Parathyroid adenoma (tissue), 2 donors: ENCODE results near the gene PLA2G4A.
A peak's percentile ranks its signal among the peaks of the same experiment; 100 is the strongest.

Experiments used
- H2AFZ ChIP-seq: fragments of 300-600 bp; sonication (generic); one replicate; pipeline ENCODE4 v1.7.0; 2017; ENCODE audit warnings: antibody characterized with exemption, mild to moderate bottlenecking
- H3K27ac ChIP-seq: fragments of 300-600 bp; sonication (generic); one replicate; pipeline ENCODE4 v1.7.0; 2017
- H3K27me3 ChIP-seq: fragments of 300-600 bp; sonication (generic); one replicate; pipeline ENCODE4 v1.7.0; 2017; ENCODE audit warnings: low read length; ENCODE audit not compliant: control insufficient read depth, insufficient read depth
- H3K36me3 ChIP-seq: fragments of 300-600 bp; sonication (generic); one replicate; pipeline ENCODE4 v1.7.0; 2017; ENCODE audit warnings: low read length; ENCODE audit not compliant: control insufficient read depth, insufficient read depth
- H3K4me1 ChIP-seq: fragments of 300-600 bp; sonication (generic); one replicate; pipeline ENCODE4 v1.7.0; 2017; ENCODE audit warnings: control low read depth
- H3K4me2 ChIP-seq: fragments of 300-600 bp; sonication (generic); one replicate; pipeline ENCODE4 v1.7.0; 2017; ENCODE audit warnings: low read length
- H3K4me3 ChIP-seq: fragments of 300-600 bp; sonication (generic); one replicate; pipeline ENCODE4 v1.7.0; 2017; ENCODE audit warnings: low read depth, low read length
- H3K79me2 ChIP-seq: fragments of 300-600 bp; sonication (generic); one replicate; pipeline ENCODE4 v1.7.0; 2017; ENCODE audit warnings: control low read depth
- H3K9ac ChIP-seq: fragments of 300-600 bp; sonication (generic); one replicate; pipeline ENCODE4 v1.7.0; 2017; ENCODE audit warnings: mild to moderate bottlenecking
- H3K9me3 ChIP-seq: fragments of 300-600 bp; sonication (generic); one replicate; pipeline ENCODE4 v1.7.0; 2017; ENCODE audit warnings: low read length; ENCODE audit not compliant: control insufficient read depth
- TF ChIP-seq, protein P1 (sequence below): fragments of 300-600 bp; sonication (generic); IDR thresholded peaks from one replicate; pipeline ENCODE4 v1.7.0; 2017; ENCODE audit warnings: antibody characterized with exemption, mild to moderate bottlenecking
- donor health status: primary hyperparathyroidism.

Gene PLA2G4A

DNA sequence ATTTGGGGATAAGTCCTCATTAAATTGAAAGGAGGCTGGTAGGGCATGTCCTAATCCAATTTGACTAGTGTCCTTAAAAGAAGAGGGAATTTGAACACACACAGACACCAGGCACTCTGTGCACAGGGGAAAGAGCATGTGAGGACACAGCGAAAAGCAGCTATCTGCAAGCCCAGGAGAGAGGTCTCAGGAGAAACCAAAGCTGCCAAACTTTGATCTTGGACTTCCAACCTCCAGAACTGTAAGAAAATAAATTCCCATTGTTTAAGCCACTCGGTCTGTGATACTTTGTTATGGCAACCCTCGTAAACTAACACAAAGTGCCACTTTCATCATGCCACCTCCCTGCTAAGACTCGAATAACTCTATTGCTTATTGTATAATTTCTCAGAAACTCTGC lies 13.8 kb downstream of the PLA2G4A start:
- no peak overlapping the region for H3K4me3 ChIP-seq

DNA sequence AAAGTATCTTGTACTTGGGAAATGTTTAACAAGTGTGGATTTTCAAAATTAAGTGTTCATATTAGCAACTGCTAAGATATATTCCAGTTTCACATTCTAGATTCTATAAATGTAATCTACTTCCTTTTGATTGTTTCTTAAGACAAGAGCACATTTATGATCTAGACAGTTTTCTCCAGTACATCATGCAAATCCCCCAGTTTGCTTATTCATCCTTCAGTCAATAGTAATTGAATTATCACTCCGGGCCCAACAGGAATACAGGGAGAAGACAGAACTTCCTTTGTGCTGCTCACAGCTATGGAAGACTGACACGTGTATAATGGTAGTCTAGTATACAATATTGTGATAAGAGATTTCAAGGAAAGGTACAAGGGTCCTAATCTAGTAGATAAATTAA lies 14.5 kb downstream of the PLA2G4A start:
- no peak overlapping the region for H3K4me3 ChIP-seq
- H3K9me3 ChIP-seq, result no peaks in the 10 kb centered on the region
- no peak overlapping the region for H3K9ac ChIP-seq
- no peak overlapping the region for H3K27ac ChIP-seq
- TF ChIP-seq, protein P1, sequence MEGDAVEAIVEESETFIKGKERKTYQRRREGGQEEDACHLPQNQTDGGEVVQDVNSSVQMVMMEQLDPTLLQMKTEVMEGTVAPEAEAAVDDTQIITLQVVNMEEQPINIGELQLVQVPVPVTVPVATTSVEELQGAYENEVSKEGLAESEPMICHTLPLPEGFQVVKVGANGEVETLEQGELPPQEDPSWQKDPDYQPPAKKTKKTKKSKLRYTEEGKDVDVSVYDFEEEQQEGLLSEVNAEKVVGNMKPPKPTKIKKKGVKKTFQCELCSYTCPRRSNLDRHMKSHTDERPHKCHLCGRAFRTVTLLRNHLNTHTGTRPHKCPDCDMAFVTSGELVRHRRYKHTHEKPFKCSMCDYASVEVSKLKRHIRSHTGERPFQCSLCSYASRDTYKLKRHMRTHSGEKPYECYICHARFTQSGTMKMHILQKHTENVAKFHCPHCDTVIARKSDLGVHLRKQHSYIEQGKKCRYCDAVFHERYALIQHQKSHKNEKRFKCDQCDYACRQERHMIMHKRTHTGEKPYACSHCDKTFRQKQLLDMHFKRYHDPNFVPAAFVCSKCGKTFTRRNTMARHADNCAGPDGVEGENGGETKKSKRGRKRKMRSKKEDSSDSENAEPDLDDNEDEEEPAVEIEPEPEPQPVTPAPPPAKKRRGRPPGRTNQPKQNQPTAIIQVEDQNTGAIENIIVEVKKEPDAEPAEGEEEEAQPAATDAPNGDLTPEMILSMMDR, result no peak
- no peaks in the 10 kb centered on the region for H3K36me3 ChIP-seq
- no peaks in the 10 kb centered on the region for H3K27me3 ChIP-seq
- H3K4me2 ChIP-seq, result no peak overlapping the region
- no peaks in the 10 kb centered on the region for H3K79me2 ChIP-seq
- H3K4me1 ChIP-seq, result no peaks in the 10 kb centered on the region
- no peak overlapping the region for H2AFZ ChIP-seq

More for the DNA sequence above, 13.8 kb downstream of the PLA2G4A start:
- no peak overlapping the region for H3K9ac ChIP-seq
- H3K4me2 ChIP-seq, result no peak overlapping the region
- no peaks in the 10 kb centered on the region for H3K27me3 ChIP-seq
- no peak overlapping the region for H3K27ac ChIP-seq
- peaks cover 2% of the 10 kb centered on the region for H3K4me1 ChIP-seq
- H2AFZ ChIP-seq, result no peak overlapping the region
- H3K79me2 ChIP-seq, result peaks cover 2% of the 10 kb centered on the region
- TF ChIP-seq, protein P1, result no peak
- no peaks in the 10 kb centered on the region for H3K9me3 ChIP-seq
- no peaks in the 10 kb centered on the region for H3K36me3 ChIP-seq

DNA sequence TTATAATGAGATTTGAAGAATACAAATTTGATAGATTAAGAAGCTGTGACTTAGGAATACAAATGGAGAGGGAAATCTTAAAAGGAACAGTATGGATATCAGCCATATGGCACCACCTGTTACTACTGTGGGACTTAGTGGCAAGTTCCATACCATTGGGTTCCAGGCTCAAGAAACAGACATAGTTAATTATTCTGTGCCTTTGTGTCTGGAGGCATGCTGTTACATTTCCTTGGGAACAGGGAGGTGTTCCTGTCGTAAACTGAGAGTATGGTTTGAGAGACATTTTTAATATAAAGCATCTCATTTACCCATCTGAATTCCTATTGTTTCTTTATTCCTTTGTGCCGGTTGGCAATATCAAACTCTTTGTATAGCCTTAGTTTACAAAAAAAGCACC lies 15.2 kb downstream of the PLA2G4A start:
- Histone ChIP-seq H3K4me2 (no peak overlapping the region), H3K4me1 (no peaks in the 10 kb centered on the region), H3K9me3 (no peaks in the 10 kb centered on the region), H3K4me3 (no peak overlapping the region), H3K27ac (no peak overlapping the region), H3K27me3 (no peaks in the 10 kb centered on the region), H3K36me3 (no peaks in the 10 kb centered on the region), H3K9ac (no peak overlapping the region), H2AFZ (no peak overlapping the region), H3K79me2 (no peaks in the 10 kb centered on the region)
- TF ChIP-seq, protein P1, result no peak

DNA sequence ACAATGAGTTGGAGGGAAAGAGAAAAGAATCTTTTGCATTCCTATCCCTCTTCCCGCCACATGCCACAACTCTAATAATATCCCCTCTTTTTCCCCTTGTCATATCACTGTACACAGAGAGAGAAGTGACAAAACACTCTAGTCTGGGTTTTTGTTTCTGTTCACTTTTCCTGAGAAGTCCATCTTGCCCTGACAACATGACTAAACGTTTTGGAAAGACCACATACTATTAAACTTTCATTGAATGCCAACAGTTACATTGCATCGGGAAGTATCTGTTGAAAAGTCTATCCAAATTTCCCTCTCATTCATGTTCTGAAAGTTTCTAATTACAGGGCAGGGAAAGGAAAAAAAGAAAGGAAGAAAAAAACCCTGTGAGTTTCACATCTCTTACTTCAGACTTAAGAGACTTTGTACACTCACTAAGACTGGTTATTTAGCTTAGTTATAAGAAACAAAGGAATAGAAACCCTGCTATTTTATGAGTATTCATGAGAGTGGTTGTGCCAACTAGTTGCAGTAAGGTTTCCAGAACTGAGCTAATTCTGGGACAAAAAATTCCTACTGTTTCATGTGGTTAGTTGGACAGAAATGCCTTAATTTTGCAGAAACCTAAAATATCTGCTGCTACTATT lies 16.9 kb downstream of the PLA2G4A start:
- Histone ChIP-seq H3K9ac (no peak overlapping the region), H3K27ac (no peak overlapping the region), H3K4me2 (no peak overlapping the region), H3K4me1 (no peaks in the 10 kb centered on the region), H3K36me3 (no peaks in the 10 kb centered on the region), H3K79me2 (no peaks in the 10 kb centered on the region), H2AFZ (no peak overlapping the region), H3K27me3 (no peaks in the 10 kb centered on the region), H3K9me3 (no peaks in the 10 kb centered on the region), H3K4me3 (no peak overlapping the region)
- TF ChIP-seq, protein P1, result no peak

DNA sequence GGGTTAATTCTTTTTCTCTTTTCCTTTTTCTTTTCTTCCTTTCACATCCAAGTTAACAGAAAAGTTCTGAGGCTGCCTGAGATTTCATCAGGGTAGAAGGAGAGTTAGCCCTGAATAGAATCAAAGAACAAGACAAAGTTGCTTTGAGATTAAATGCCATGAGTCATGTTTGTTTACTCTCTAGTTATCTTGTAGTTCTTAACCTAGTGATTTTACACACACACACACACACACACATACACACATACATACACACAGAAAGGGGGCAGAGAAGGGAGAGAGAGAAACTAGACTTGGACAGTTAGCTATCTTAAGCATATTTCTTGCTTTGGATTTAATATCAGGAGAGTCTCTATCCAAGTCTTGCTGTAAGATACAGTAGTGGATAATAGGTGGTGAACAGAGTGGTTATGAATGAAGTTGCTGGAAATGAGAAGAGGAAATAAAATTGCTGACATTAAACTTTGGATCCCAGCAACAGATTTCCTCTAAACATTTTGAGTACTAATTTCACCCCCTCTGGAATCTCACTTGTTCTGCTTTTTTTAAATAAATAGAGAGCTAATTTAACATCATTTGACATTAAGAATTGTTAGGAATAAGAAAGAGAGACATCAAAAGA lies 19.9 kb downstream of the PLA2G4A start:
- Histone ChIP-seq H3K27me3 (no peaks in the 10 kb centered on the region), H3K36me3 (no peaks in the 10 kb centered on the region), H2AFZ (no peak overlapping the region), H3K9me3 (no peaks in the 10 kb centered on the region), H3K4me3 (no peak overlapping the region), H3K79me2 (no peaks in the 10 kb centered on the region), H3K9ac (no peak overlapping the region), H3K4me2 (no peak overlapping the region), H3K27ac (peak overlapping the region; percentile 36), H3K4me1 (no peaks in the 10 kb centered on the region)
- TF ChIP-seq, protein P1, result no peak
